ENCODE measurements around the gene SIK3. TPM values are rescaled to one million over a fixed set of nuclear protein-coding genes. Genes with fewer than 3 reads are reported as not detected.

SIK3 gene
- total RNA-seq, 2 donors from 2014 or later, result 88.7 to 111 TPM

DNA sequence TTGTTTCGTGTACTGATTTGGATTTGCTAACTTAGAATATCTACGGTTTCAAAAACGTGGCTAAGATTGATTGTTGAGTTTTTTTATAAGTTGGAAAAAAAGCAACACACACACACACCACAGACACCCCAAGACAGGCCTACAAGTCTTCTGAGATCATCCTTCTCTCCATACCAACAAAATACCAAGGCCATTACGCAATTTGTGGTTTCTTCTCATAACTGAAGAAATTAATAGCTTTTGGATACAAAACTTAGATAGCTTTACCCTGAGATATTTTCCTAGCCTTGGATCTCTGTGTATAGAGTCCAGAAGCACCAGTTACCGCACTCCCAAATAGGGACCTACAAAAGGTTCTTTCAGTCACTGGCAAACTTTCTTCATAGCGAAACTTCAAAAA, 113.6 kb downstream of the SIK3 start:
- Mint-ChIP-seq H3K27me3 (no peaks in the 10 kb centered on the region), H3K4me3 (peak overlapping the region; percentile 93), H3K9me3 (no peaks in the 10 kb centered on the region), H3K36me3 (no peaks in the 10 kb centered on the region), H3K27ac (peak overlapping the region; percentile 91 to 96), H3K4me1 (ENCODE audit: low read depth in 2 of 2) (peaks cover 70 to 77% of the 10 kb centered on the region in 2 donors)
- ATAC-seq, result peak in 1 of 2 donors; percentile 52
- DNase-seq (ENCODE audit: low spot score), result no peak

GRCh38 chr11:116984186-116984585, 114.0 kb downstream of the SIK3 start:
- H3K27ac Mint-ChIP-seq, result peak overlapping the region; percentile 91 to 96
- DNase-seq (ENCODE audit: low spot score), result no peak
- no peaks in the 10 kb centered on the region for H3K27me3 Mint-ChIP-seq
- no peaks in the 10 kb centered on the region for H3K36me3 Mint-ChIP-seq
- peaks cover 68 to 76% of the 10 kb centered on the region in 2 donors for H3K4me1 Mint-ChIP-seq (ENCODE audit: low read depth in 2 of 2)
- peak overlapping the region; percentile 93 for H3K4me3 Mint-ChIP-seq
- ATAC-seq, result no peak
- no peaks in the 10 kb centered on the region for H3K9me3 Mint-ChIP-seq

- DNase-seq (ENCODE audit: low spot score) (no peak), ATAC-seq (no peak)
- Mint-ChIP-seq H3K36me3 (no peaks in the 10 kb centered on the region), H3K4me1 (ENCODE audit: low read depth in 2 of 2) (peaks cover 50 to 55% of the 10 kb centered on the region in 2 donors), H3K4me3 (peak overlapping the region; percentile 61), H3K27ac (peak overlapping the region; percentile 60 to 88), H3K27me3 (no peaks in the 10 kb centered on the region), H3K9me3 (no peaks in the 10 kb centered on the region)
Observed at GRCh38 chr11:116981266-116981885, 116.9 kb downstream of the SIK3 start.

DNA sequence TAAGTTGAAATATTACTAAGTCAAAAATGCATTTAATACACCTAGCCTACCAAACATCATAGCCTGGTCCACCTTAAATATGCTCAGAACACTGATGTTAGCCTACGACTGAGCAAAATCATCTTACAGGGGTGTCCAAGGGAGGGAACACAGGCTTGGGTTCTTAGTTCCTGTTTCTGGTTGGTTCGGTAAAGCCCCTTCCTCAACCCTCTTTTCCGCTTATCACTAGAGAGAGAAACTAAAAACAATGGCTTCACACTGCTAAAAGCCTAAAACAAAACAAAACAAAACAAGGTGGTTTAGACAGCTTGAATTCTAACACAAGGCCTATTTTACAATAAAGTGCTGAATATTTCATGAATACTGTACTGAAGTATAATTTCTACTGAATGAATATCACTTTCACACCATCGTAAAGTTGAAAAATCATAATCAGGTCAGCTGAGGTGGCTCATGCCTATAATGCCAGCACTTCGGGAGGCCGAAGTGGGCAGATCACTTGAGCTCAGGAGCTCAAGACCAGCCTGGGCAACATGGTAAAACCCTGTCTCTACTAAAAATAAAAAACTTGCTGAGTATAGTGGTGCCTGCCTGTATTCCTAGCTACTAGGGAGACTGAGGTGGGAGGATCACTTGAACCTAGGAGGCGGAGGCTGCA, 118.0 kb downstream of the SIK3 start:
- Mint-ChIP-seq H3K27ac (peak overlapping the region; percentile 60 to 88), H3K4me1 (ENCODE audit: low read depth in 2 of 2) (peaks cover 44 to 45% of the 10 kb centered on the region in 2 donors), H3K36me3 (no peaks in the 10 kb centered on the region), H3K4me3 (peak overlapping the region; percentile 61), H3K9me3 (no peaks in the 10 kb centered on the region), H3K27me3 (no peaks in the 10 kb centered on the region)
- peak; percentile 73 to 81 for ATAC-seq
- DNase-seq (ENCODE audit: low spot score), result no peak

GRCh38 chr11:116976941-116977570, 121.2 kb downstream of the SIK3 start:
- Mint-ChIP-seq H3K9me3 (no peaks in the 10 kb centered on the region), H3K4me1 (ENCODE audit: low read depth in 2 of 2) (peaks cover 32 to 40% of the 10 kb centered on the region in 2 donors), H3K4me3 (no peak overlapping the region), H3K36me3 (no peaks in the 10 kb centered on the region), H3K27me3 (no peaks in the 10 kb centered on the region), H3K27ac (no peak overlapping the region)
- no peak for ATAC-seq
- DNase-seq (ENCODE audit: low spot score), result no peak

- Mint-ChIP-seq H3K36me3 (no peaks in the 10 kb centered on the region), H3K27me3 (no peaks in the 10 kb centered on the region), H3K9me3 (no peaks in the 10 kb centered on the region), H3K27ac (no peak overlapping the region), H3K4me3 (no peak overlapping the region), H3K4me1 (ENCODE audit: low read depth in 2 of 2) (peaks cover 23 to 27% of the 10 kb centered on the region in 2 donors)
- ATAC-seq (no peak), DNase-seq (ENCODE audit: low spot score) (no peak)
Observed at GRCh38 chr11:116975661-116976060, 122.6 kb downstream of the SIK3 start.

GRCh38 chr11:116973270-116973669, 125.0 kb downstream of the SIK3 start:
- H3K27me3 Mint-ChIP-seq, result no peaks in the 10 kb centered on the region
- H3K36me3 Mint-ChIP-seq, result no peaks in the 10 kb centered on the region
- peaks cover 19 to 20% of the 10 kb centered on the region in 2 donors for H3K4me1 Mint-ChIP-seq (ENCODE audit: low read depth in 2 of 2)
- H3K27ac Mint-ChIP-seq, result no peak overlapping the region
- no peaks in the 10 kb centered on the region for H3K9me3 Mint-ChIP-seq
- ATAC-seq (no peak), DNase-seq (ENCODE audit: low spot score) (no peak)
- H3K4me3 Mint-ChIP-seq, result no peak overlapping the region

DNA sequence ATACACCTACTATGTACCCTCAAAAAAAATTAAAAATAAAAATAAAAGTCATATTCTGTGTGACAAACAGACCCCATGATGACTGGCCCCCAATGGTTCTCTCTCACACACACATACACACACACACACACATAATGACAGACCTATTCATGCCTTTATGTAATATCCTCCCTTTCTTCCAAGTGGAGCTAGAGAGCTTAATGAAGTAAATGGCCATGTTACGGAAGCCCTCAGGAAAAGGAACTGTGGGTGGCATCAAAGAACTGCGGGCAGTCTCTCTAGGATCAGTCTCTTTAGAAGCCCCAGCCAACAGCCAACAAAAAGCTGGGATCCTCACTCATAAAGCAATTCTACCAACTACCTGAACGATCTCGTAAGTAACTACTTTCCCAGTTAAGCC, 125.5 kb downstream of the SIK3 start:
- Mint-ChIP-seq H3K9me3 (no peaks in the 10 kb centered on the region), H3K27me3 (no peaks in the 10 kb centered on the region), H3K27ac (no peak overlapping the region), H3K4me3 (no peak overlapping the region), H3K4me1 (ENCODE audit: low read depth in 2 of 2) (peaks cover 19 to 20% of the 10 kb centered on the region in 2 donors), H3K36me3 (no peaks in the 10 kb centered on the region)
- no peak for ATAC-seq
- no peak for DNase-seq (ENCODE audit: low spot score)

DNA sequence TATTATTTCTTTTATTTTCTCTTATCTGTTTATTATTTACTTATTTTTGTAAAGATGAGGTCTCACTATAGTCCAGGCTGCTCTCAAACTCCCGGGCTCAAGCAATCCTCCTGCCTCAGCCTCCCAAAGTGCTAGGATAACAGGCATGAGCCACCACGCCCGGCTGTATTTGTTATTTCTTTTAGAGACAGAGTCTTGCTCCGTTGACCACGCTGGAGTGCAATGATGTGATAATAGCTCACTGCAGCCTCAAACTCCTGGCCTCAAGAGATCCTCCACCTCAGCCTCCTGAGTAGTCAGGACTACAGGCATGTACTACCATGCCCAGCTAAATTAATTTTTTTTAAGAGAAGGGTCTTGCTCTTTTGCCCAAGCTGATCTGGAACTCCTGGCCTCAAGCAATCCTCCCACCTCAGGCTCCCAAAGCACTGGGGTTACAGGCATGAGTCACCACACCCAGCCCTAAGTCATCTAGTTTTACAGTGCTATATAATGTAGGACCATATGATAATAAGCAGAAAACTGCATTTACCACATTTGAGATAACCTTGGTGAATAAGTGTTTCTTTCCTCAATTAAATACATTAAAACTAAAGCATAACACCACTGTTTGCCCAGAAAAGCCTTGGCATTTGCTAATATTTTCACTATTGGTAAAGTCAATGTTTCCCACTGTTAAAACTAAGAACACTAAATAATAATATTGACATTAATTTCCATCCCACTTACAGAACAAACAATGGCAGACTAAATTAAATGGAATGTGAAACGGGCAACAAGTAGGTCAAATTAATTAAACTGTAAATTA, 127.5 kb downstream of the SIK3 start:
- Mint-ChIP-seq H3K4me1 (ENCODE audit: low read depth in 2 of 2) (peaks cover 24 to 25% of the 10 kb centered on the region in 2 donors), H3K27me3 (no peaks in the 10 kb centered on the region), H3K36me3 (no peaks in the 10 kb centered on the region), H3K9me3 (no peaks in the 10 kb centered on the region), H3K27ac (no peak overlapping the region), H3K4me3 (no peak overlapping the region)
- DNase-seq (ENCODE audit: low spot score) (no peak), ATAC-seq (peak in 1 of 2 donors; percentile 36)

DNA sequence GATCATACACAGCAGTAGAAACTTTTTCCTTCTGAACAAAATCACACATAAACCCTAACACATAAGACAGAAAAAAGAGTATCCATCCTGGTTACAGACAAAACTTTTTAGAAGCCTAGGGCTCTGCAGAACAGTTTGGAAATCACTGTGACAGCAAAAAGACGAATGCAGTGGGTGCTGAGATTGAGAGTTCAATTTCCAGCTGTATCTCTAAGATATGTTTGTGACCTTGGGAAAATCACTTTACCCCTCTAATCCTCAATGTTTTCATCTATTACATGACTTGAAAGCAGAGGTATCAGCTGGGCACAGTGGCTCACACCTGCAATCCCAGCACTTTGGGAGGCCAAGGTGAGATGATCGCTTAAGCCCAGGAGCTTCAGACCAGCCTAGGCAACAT, 128.5 kb downstream of the SIK3 start:
- DNase-seq (ENCODE audit: low spot score) (no peak), ATAC-seq (no peak)
- no peaks in the 10 kb centered on the region for H3K27me3 Mint-ChIP-seq
- H3K27ac Mint-ChIP-seq, result peak overlapping the region; percentile 26 to 59
- no peaks in the 10 kb centered on the region for H3K9me3 Mint-ChIP-seq
- no peaks in the 10 kb centered on the region for H3K36me3 Mint-ChIP-seq
- H3K4me1 Mint-ChIP-seq (ENCODE audit: low read depth in 2 of 2), result peaks cover 24 to 26% of the 10 kb centered on the region in 2 donors
- H3K4me3 Mint-ChIP-seq, result no peak overlapping the region

GRCh38 chr11:116964269-116964668, 134.0 kb downstream of the SIK3 start:
- peaks cover 17 to 27% of the 10 kb centered on the region in 2 donors for H3K4me1 Mint-ChIP-seq (ENCODE audit: low read depth in 2 of 2)
- H3K27ac Mint-ChIP-seq, result no peak overlapping the region
- no peak for DNase-seq (ENCODE audit: low spot score)
- no peaks in the 10 kb centered on the region for H3K36me3 Mint-ChIP-seq
- H3K4me3 Mint-ChIP-seq, result no peak overlapping the region
- ATAC-seq, result no peak
- H3K27me3 Mint-ChIP-seq, result no peaks in the 10 kb centered on the region
- no peaks in the 10 kb centered on the region for H3K9me3 Mint-ChIP-seq

- Mint-ChIP-seq H3K27ac (no peak overlapping the region), H3K4me1 (ENCODE audit: low read depth in 2 of 2) (peaks cover 17 to 26% of the 10 kb centered on the region in 2 donors), H3K4me3 (no peak overlapping the region), H3K27me3 (no peaks in the 10 kb centered on the region), H3K36me3 (no peaks in the 10 kb centered on the region), H3K9me3 (no peaks in the 10 kb centered on the region)
- DNase-seq (ENCODE audit: low spot score) (no peak), ATAC-seq (no peak)
Observed at GRCh38 chr11:116963813-116964212, 134.4 kb downstream of the SIK3 start.

DNA sequence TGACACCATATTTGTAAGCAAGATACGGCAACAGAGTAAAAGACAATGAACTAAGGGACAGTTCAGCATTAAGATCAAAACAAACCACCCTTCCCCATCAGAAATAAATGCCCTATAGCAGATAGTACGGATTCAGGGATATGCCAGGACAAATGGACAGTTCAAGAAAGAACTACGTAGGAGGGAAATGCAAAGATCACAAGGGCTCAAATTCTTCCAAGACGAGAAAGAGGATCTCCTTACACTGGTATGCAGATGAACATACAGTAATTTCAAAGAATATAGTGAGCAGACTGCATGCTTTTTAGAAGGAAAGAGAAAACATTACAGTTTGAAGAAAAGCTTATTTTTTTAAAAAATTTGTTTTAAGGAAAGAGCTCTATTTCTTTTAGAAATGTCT, 136.1 kb downstream of the SIK3 start:
- no peak for ATAC-seq
- no peaks in the 10 kb centered on the region for H3K27me3 Mint-ChIP-seq
- no peak overlapping the region for H3K27ac Mint-ChIP-seq
- H3K4me1 Mint-ChIP-seq (ENCODE audit: low read depth in 2 of 2), result peaks cover 21 to 24% of the 10 kb centered on the region in 2 donors
- no peaks in the 10 kb centered on the region for H3K36me3 Mint-ChIP-seq
- no peak overlapping the region for H3K4me3 Mint-ChIP-seq
- no peaks in the 10 kb centered on the region for H3K9me3 Mint-ChIP-seq
- no peak for DNase-seq (ENCODE audit: low spot score)

Measured in natural killer cell treated with Interleukin-12 subunit alpha and Interleukin-12 subunit beta and Interleukin-15 and Interleukin-18, amount 100 ng/mL, for 72 hours (primary cell).